T-helper 1 cell treated with Interleukin-12 subunit alpha and Interleukin-12 subunit beta and Interleukin-4 antibody, amounts not matched to agents 30 μg/mL and 1 μg/mL, for 36 hours (primary cell): ENCODE measurements around the gene FAM177B.

Experiments used
- H3K27ac Mint-ChIP-seq: one replicate; pipeline ENCODE4 v1.8.0; 2021; ENCODE audit warnings: mild to moderate bottlenecking, mixed read lengths
- H3K27me3 Mint-ChIP-seq: one replicate; pipeline ENCODE4 v1.8.0; 2021; ENCODE audit warnings: low read depth, mixed read lengths
- H3K36me3 Mint-ChIP-seq: one replicate; pipeline ENCODE4 v1.8.0; 2021; ENCODE audit warnings: low read depth, mixed read lengths
- H3K4me1 Mint-ChIP-seq: one replicate; pipeline ENCODE4 v1.8.0; 2021; ENCODE audit warnings: low read depth, mixed read lengths
- H3K4me3 Mint-ChIP-seq: one replicate; pipeline ENCODE4 v1.8.0; 2021; ENCODE audit warnings: mild to moderate bottlenecking, moderate library complexity, mixed read lengths
- H3K9me3 Mint-ChIP-seq: one replicate; pipeline ENCODE4 v1.8.0; 2021; ENCODE audit warnings: mixed read lengths

FAM177B gene

DNA sequence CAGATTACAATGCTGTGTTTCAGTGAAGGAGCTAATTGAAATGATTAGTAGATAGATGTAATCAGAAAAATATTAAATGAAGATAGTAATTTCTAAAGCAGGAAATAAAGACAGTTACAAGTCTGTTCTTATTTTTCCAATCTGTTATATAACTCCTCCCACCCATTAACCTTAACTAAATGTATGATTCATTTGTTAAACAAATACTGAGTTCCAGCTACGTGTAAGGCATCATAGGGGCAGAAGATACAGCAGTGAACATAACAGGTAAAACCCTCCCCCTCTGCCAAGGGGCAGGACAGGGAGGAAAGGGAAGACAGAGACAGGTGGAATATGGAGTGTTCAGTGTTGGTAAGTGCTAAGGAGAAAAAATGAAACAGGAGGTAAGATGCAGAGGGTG, at the start of gene FAM177B:
FAM177B (plus strand) TSS at position 231 of the 400 bp plus-strand sequence. CDS start 9,344 bp downstream, outside the sequence.
- Mint-ChIP-seq H3K4me1 (peaks cover 6% of the 10 kb centered on the region), H3K36me3 (peaks cover 14% of the 10 kb centered on the region), H3K9me3 (no peaks in the 10 kb centered on the region), H3K4me3 (no peak within 1 kb of the TSS), H3K27me3 (no peaks in the 10 kb centered on the region), H3K27ac (no peak within 1 kb of the TSS)

DNA sequence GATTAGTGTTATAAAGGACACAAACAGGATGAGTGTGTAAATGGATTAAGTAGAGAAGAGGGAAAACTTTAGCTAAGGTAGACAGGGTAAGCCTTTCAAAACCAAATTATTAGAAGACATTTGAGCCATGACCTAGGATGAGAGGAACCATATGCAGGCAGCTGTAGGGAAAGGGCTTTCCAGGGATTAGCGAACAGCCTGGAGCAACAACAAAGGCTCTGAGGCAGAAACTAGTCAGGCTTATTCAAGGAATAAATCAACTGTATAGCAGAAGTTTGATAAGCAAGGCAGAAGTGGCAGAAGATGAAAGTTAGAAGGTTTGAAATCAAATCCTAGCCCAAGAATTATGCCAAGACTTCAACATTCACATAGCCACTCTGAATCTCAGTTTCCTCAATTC, 46.0 kb upstream of the FAM177B start:
- Mint-ChIP-seq H3K27ac (no peak overlapping the region), H3K4me3 (no peak overlapping the region), H3K27me3 (no peaks in the 10 kb centered on the region), H3K4me1 (peaks cover 6% of the 10 kb centered on the region), H3K36me3 (peaks cover 15% of the 10 kb centered on the region), H3K9me3 (no peaks in the 10 kb centered on the region)

DNA sequence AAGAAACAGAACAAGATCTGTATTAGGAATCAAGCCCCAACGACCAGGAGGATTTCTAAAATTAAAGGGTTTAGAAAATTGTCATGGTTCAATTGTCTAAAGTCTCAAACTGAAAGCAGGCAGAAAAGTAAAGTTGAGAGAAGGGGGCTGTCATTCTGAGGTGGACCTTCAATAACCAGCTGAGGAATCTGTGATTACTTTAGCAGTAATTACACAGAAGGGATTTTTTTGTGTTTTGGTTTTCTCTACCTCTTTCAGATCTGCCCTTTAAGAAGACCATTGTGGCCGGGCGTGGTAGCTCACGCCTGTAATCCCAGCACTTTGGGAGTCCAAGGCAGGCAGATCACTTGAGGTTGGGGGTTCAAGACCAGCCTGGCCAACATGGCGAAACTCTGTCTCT, 42.1 kb upstream of the FAM177B start:
- no peak overlapping the region for H3K27ac Mint-ChIP-seq
- H3K4me1 Mint-ChIP-seq, result peaks cover 7% of the 10 kb centered on the region
- H3K36me3 Mint-ChIP-seq, result peaks cover 16% of the 10 kb centered on the region
- no peaks in the 10 kb centered on the region for H3K9me3 Mint-ChIP-seq
- H3K4me3 Mint-ChIP-seq, result no peak overlapping the region
- H3K27me3 Mint-ChIP-seq, result no peaks in the 10 kb centered on the region

DNA sequence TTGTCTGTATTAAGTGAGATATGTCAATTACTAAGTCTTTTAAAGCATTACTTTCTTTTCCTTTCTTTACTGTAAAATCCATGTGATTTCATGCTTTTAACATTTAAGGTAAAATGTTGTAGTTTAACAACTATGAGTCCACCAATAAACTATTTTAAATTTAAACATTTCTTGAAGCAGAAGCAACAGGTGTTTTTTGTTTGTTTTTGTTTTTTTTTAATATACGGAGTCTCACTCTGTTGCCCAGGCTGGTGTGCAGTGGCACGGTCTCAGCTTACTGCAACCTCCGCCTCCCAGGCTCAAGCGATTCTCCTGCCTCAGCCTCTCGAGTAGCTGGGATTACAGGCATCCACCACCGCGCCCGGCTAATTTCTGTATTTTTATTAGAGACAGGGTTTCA, 40.3 kb upstream of the FAM177B start:
- Mint-ChIP-seq H3K9me3 (no peaks in the 10 kb centered on the region), H3K4me3 (no peak overlapping the region), H3K27ac (no peak overlapping the region), H3K36me3 (peaks cover 21% of the 10 kb centered on the region), H3K4me1 (peaks cover 6% of the 10 kb centered on the region), H3K27me3 (no peaks in the 10 kb centered on the region)

DNA sequence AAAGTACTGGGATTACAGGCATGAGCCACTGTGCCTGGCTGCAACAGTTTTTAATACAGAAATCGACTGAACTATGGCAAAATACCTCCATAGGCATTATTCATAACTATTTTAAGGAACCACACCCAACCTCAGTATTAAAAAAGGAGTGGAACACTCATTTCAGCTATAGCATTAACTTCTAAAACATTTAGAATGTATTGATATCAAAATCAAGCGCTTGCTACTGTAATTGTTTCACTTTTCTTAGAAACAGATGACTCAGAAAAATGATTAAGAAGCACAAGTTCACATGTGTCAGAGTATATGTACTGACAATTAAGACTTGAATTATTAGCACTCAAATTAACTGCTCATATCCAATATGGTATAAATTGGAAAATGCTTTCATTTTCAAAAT, 39.8 kb upstream of the FAM177B start:
- Mint-ChIP-seq H3K36me3 (peaks cover 22% of the 10 kb centered on the region), H3K4me3 (no peak overlapping the region), H3K9me3 (no peaks in the 10 kb centered on the region), H3K4me1 (peaks cover 6% of the 10 kb centered on the region), H3K27me3 (no peaks in the 10 kb centered on the region), H3K27ac (no peak overlapping the region)

DNA sequence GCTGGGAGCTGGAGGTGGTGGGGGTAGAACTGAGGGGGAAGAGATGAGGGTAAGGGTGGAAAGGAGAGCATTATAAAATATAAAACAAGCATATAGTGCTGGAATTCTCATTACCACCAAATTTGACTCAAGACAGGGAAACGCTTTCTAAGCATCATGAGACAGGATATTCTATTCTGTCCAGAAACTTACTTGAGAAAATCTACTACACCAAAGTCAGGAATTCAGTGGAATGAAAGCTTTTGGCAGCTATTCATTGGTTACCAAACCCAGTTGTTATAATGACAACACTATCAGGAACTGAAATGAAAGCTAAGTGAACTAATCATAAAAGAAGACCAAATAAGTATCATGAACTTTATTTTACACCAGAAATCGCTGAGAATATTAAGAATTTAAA, 39.2 kb upstream of the FAM177B start:
- Mint-ChIP-seq H3K9me3 (no peaks in the 10 kb centered on the region), H3K27me3 (no peaks in the 10 kb centered on the region), H3K27ac (no peak overlapping the region), H3K4me1 (peaks cover 4% of the 10 kb centered on the region), H3K36me3 (peaks cover 25% of the 10 kb centered on the region), H3K4me3 (no peak overlapping the region)

DNA sequence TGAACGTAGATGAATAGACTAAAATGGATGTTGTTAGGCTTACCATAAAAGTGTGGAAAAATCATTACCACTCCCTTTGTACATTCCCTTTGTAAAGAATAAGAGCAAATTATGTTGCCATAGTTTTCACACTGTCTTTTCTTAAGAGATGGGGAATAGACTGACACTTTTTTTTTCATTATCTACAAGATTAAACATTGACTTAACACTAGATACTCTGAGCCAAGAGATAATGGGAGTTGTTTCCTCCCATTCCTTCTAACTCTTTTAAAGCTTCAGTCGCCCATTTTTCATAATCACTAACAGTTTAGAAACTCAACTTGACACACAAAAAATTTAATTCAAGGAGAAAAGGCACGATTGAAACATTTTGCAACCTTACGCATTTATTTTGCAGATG, 34.8 kb upstream of the FAM177B start:
- Mint-ChIP-seq H3K9me3 (peaks cover 3% of the 10 kb centered on the region), H3K36me3 (peaks cover 46% of the 10 kb centered on the region), H3K27ac (no peak overlapping the region), H3K4me3 (no peak overlapping the region), H3K27me3 (no peaks in the 10 kb centered on the region), H3K4me1 (peaks cover 17% of the 10 kb centered on the region)

DNA sequence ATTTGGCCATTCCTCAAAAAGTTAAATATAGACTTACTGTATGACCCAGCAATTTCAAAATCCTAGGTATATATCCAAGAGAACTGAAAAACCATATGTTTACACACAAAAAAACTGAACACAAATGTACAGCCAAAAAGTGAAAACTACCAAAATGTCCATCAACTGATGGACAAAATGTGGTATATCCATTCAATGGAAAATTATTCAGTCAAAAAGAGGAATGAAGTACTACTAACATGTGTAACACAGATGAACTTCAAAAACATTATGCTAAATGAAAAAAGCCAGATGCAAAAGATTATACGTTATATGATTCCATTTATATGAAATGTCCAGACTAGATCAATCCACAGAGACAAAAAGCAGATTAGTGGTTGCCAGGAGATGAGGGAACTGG, 32.7 kb upstream of the FAM177B start:
- H3K9me3 Mint-ChIP-seq, result peaks cover 3% of the 10 kb centered on the region
- H3K36me3 Mint-ChIP-seq, result peaks cover 50% of the 10 kb centered on the region
- H3K4me1 Mint-ChIP-seq, result peaks cover 24% of the 10 kb centered on the region
- H3K27me3 Mint-ChIP-seq, result no peaks in the 10 kb centered on the region
- no peak overlapping the region for H3K27ac Mint-ChIP-seq
- H3K4me3 Mint-ChIP-seq, result no peak overlapping the region

DNA sequence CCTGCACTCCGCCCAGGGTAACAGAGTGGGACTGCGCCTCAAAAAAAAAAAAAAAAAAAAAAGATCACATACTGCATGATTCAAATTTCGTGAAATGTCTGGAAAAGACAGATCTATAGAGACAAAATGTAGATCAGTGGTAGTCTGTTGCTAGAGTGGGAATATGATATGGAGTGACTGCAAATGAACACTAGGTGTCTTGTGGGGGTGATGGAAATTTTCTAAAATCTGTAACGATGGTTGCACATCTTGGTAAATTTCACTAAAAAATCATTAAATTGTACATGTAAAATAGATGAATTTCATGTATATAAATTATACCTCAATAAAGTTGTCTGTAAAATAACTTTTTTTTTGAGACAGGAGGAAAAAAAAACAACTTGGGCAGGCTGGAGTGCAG, 30.2 kb upstream of the FAM177B start:
- Mint-ChIP-seq H3K36me3 (peaks cover 53% of the 10 kb centered on the region), H3K9me3 (peaks cover 3% of the 10 kb centered on the region), H3K4me3 (no peak overlapping the region), H3K27ac (no peak overlapping the region), H3K27me3 (no peaks in the 10 kb centered on the region), H3K4me1 (peaks cover 38% of the 10 kb centered on the region)

DNA sequence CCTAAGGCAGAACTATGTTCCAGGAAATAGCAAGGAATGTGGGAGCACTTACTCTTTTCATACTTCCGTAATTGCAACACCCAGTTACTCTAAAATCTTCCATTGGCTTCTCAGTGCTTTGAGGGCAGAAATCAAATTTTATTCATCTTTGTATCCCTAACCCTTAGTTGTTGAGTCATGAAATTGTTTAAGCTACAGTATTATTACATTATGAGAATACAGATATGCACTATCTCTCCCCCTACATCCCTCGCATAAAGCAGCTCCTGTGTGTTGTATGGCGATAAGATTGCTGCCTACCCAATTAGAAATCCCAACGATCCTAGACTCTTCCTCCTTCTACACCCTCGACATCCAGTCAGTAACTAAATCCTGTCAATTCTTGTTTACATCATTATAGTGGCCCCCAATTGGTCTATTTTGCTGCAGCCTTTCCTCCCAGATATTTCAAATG, 27.3 kb upstream of the FAM177B start:
- H3K9me3 Mint-ChIP-seq, result no peaks in the 10 kb centered on the region
- no peaks in the 10 kb centered on the region for H3K27me3 Mint-ChIP-seq
- no peak overlapping the region for H3K4me3 Mint-ChIP-seq
- peaks cover 37% of the 10 kb centered on the region for H3K36me3 Mint-ChIP-seq
- no peak overlapping the region for H3K27ac Mint-ChIP-seq
- peaks cover 35% of the 10 kb centered on the region for H3K4me1 Mint-ChIP-seq

DNA sequence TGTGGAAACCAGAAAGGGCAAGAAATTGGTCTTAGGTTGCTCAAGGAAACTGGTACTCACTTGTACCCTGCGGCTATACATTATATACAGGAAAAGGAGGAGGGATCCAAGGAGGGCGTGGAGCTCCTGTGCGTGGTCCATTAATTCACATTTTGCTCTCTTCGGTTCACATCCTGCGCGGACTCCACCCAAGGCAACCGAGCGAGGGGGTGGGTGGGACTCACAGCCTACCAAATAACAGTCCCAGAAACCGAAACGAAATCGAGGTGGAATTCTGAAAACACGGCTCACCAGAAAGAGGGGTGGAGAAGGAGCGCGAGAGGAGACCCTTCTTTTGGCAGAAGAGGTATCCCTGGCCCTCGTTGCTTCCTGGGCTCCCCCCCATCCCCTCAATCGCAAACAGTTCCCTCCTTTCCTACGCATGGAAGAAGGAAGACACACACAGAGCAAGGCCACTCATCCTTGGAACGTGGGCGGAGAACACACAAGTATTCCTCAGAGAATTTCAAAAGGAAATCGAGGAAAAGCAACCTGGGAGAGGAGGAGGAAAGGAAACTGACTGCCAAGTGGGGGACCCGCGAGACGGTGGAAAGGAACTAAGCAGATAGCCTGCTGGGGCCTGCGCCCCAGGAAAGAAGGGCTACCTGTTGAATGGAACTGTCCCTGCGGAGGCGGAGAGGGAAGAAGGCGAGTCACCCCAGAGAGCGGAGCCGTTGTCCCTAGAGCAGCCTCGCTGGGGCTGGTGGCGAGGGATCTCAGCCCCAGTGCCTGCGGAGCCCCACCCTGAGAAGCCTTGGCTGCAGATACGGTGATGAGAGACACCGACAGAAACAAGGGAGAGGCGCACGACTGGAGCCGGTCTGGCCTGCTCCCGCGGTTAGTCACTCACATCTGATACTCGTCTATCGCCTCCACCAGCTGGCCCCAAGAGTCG, 25.4 kb upstream of the FAM177B start:
- no peaks in the 10 kb centered on the region for H3K27me3 Mint-ChIP-seq
- H3K4me3 Mint-ChIP-seq, result peak overlapping the region; percentile 94
- H3K36me3 Mint-ChIP-seq, result peaks cover 32% of the 10 kb centered on the region
- H3K4me1 Mint-ChIP-seq, result peaks cover 34% of the 10 kb centered on the region
- H3K27ac Mint-ChIP-seq, result peak overlapping the region; percentile 99
- H3K9me3 Mint-ChIP-seq, result no peaks in the 10 kb centered on the region

DNA sequence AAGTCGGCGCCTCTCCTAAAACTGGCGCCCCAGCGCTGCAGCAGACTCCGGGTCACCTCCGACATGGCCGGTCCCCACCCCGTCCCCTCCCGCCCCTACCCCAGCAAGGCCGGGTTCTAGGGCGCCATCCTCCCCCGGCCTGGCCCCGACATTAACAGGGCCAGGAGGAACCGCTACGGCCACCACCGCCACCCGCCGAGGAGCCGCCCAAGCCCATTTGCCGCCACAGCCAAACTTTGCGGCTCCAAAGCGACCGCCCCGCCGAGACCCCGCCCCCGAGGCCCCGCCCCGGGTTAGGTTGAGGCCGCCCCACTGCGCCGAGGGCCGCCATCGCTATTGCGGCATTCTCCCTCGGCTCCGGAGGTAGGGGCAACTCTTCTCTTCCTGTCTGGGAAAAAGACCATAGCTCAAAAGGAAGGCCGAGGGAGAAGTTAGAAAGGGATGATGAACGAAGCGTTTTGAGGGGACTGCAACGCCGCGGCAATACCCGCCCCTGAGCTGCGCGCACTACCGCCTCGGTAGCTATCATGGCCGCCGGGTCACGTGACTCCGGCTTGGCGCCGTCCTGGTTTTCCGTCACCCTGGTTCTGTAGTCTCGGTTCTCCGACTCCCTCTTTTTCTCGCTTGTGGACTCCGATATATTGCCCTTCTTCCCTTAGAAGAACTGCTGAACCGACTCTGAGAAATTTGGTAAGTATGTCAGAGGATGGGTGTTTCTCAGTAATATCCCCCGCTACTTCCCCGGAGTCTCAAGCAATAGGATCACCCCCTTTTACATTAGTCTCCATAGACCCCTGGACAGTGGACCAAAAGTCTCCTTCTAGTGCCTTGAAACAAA, 24.5 kb upstream of the FAM177B start, which contains the start of the genes AIDA and BROX:
AIDA (minus strand) TSS at position 239 of the 838 bp plus-strand sequence; CDS start at position 65, 174 bp downstream.
BROX (plus strand) TSS at position 312 of the 838 bp plus-strand sequence. CDS start 3,136 bp downstream, outside the sequence.
- Mint-ChIP-seq H3K36me3 (peaks cover 32% of the 10 kb centered on the region), H3K27me3 (no peaks in the 10 kb centered on the region), H3K4me1 (peaks cover 36% of the 10 kb centered on the region), H3K9me3 (no peaks in the 10 kb centered on the region), H3K27ac (peak within 1 kb of the TSS; percentile 99), H3K4me3 (peak within 1 kb of the TSS; percentile 94)

DNA sequence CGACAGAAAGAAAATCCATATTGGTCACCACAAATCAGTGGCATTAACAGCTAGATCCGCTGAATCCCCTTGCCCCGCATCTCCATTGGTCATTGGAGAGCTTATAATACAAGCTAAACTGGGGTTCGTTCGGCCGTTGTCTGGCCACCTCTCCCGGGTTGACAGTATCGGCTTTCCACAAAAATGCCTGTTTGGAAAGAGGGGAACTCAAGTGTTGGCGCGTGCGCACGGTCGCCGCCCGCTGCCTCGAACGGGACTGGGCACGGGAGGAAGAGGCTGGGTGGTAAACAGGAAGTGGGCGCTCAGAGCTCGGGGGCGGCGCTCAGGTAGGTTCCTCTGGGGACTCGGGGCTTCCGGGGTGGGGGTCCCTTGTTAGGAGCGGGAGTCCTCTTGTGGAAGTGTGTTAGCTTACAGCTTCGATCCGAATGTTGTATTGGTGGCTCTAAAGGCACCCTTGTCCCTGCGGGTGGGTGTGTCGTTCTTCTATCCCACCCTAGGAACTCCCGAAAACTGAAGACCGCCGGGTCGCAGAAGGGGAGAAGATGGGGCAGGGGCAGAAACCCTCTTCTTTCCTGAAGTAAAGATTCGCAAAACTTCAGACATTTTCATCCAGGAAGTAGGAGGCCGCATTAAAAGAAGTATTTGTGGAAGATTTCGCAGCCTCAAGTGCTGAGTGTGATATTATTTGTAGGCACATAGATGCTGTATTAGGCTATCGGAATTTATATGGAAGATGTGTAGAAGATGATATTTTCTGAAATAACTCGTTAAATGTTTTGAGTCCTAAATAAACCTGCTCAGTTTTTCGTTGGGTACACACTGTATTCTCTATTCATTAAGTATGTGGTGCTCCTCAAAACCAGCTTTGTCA, 23.7 kb upstream of the FAM177B start:
- Mint-ChIP-seq H3K9me3 (no peaks in the 10 kb centered on the region), H3K4me3 (peak overlapping the region; percentile 94), H3K27me3 (no peaks in the 10 kb centered on the region), H3K4me1 (peaks cover 37% of the 10 kb centered on the region), H3K27ac (peak overlapping the region; percentile 99), H3K36me3 (peaks cover 33% of the 10 kb centered on the region)

DNA sequence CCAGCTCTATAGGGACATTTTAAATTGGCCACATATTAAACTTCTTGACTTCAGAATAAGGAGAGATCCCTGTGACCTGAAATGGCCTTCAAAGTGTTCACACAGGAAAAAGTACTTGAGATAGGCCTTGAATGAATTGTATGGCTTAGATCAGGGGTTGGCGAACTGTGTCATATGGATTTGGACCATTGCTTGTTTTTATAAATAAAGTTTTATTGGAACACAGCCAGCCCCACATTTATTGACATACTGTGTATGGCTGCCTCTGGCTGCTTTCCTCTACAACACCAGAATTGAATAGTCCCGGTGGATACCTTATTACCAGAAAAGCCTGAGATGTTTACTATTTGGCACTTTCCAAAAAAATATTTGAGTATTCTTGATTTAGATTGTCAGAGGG, 20.6 kb upstream of the FAM177B start:
- peaks cover 35% of the 10 kb centered on the region for H3K36me3 Mint-ChIP-seq
- no peaks in the 10 kb centered on the region for H3K9me3 Mint-ChIP-seq
- no peak overlapping the region for H3K4me3 Mint-ChIP-seq
- no peaks in the 10 kb centered on the region for H3K27me3 Mint-ChIP-seq
- H3K27ac Mint-ChIP-seq, result no peak overlapping the region
- H3K4me1 Mint-ChIP-seq, result peaks cover 23% of the 10 kb centered on the region
